ENCODE data around the gene SBF2. TPM values are rescaled to one million over a fixed set of nuclear protein-coding genes. Genes with fewer than 3 reads are reported as not detected.

Gene SBF2
- total and polyA plus RNA-seq, 2 of the 13 experiments (the other 11 are each of a cell fraction or from before 2014, with no cell fraction given): 24.0 to 45.8 TPM

- ATAC-seq (no peak), DNase-seq (ENCODE audit: low spot score) (no peak), FAIRE-seq (no peak)
- Histone ChIP-seq H3K36me3 (replicated peaks in 1 of 2; ENCODE audit: control insufficient read depth in 1 of 2, insufficient read depth in 2 of 2, low read length in 2 of 2) (no peaks in the 10 kb centered on the region), H3K9me3 (ENCODE audit: low read length) (no peaks in the 10 kb centered on the region), H3K4me1 (ENCODE audit: insufficient read depth, low read length) (no peaks in the 10 kb centered on the region), H3K27me3 (ENCODE audit: control insufficient read depth in 1 of 2, insufficient read depth in 2 of 2, low read length in 2 of 2) (no peaks in the 10 kb centered on the region), H3K4me3 (replicated peaks in 1 of 3; ENCODE audit: insufficient read depth in 1 of 3, low read depth in 2 of 3, low read length in 3 of 3) (no peak overlapping the region), H3K9ac (ENCODE audit: insufficient read depth, low read depth, low read length) (no peak overlapping the region), H3K4me2 (ENCODE audit: low read depth, low read length) (no peak overlapping the region), H3K27ac (ENCODE audit: extremely low read length, insufficient read depth, low read length) (no peak overlapping the region), H4K20me1 (ENCODE audit: insufficient read depth, low read length) (no peaks in the 10 kb centered on the region), H2AFZ (ENCODE audit: low read length) (no peak overlapping the region), H3K79me2 (ENCODE audit: insufficient read depth, low read length) (no peaks in the 10 kb centered on the region)
- WGBS (ENCODE audit: low lambda C conversion rate): 96% methylated on average over 2 of the region's 2 CpGs
- CTCF ChIA-PET (ENCODE audit: low intra/inter-chr PET ratio, low total read pairs): no interaction called here
- BruUV-seq (replicated peaks): no TSS peak
- POLR2A ChIA-PET: no interaction called here
- in situ Hi-C loops (cut with HindIII; ENCODE audit: extremely low pct_ligation_motif_present, low pct_unique_long_range_greater_than_20kb) (no loop called here), intact Hi-C loops (cut with micrococcal nuclease; ENCODE audit: unreplicated experiment) (no loop called here)
- TF ChIP-seq ZNF121 (CRISPR knock-in tag; IDR thresholded peaks at IDR 0.05) (no peak), FOSL1 (CRISPR knock-in tag; IDR thresholded peaks at IDR 0.05; ENCODE audit: borderline replicate concordance) (no peak), MAZ (IDR thresholded peaks at IDR 0.05; ENCODE audit: borderline replicate concordance, low read depth, low read length) (no peak), MAZ (CRISPR knock-in tag; IDR thresholded peaks at IDR 0.05; ENCODE audit: low read depth) (no peak), MAFK (conservative IDR thresholded peaks at IDR 0.05 in 1 of 2, IDR thresholded peaks at IDR 0.05 in 1 of 2; ENCODE audit: low read length in 2 of 2) (peak in 1 of 2 experiments; percentile 30; a peak in 1 of 4 replicates), ZNF142 (CRISPR knock-in tag; IDR thresholded peaks at IDR 0.05) (no peak), DNMT1 (CRISPR knock-in tag; IDR thresholded peaks at IDR 0.05) (no peak), ZNF879 (CRISPR knock-in tag; IDR thresholded peaks at IDR 0.05) (no peak), ZNF496 (CRISPR knock-in tag; IDR thresholded peaks at IDR 0.05; ENCODE audit: insufficient replicate concordance) (no peak), ZNF331 (CRISPR knock-in tag; IDR thresholded peaks at IDR 0.05) (no peak), LBX2 (CRISPR knock-in tag; IDR thresholded peaks at IDR 0.05; ENCODE audit: borderline replicate concordance) (no peak), ZNF75D (CRISPR knock-in tag; IDR thresholded peaks at IDR 0.05; ENCODE audit: borderline replicate concordance) (no peak), NFATC3 (CRISPR knock-in tag; IDR thresholded peaks at IDR 0.05) (no peak), CEBPB (IDR thresholded peaks at IDR 0.05; ENCODE audit: borderline replicate concordance, low read depth, low read length) (peak; percentile 72), CEBPG (CRISPR knock-in tag; IDR thresholded peaks at IDR 0.05) (0 out of 2 replicates have a peak, but pooled peaks have one; percentile 22), BORCS8-MEF2B (CRISPR knock-in tag; IDR thresholded peaks at IDR 0.05) (no peak)
Measured at GRCh38 chr11:10038521-10039302, 255.3 kb downstream of the SBF2 start.
